HFFc6 (cell line): ENCODE results near the gene TNFRSF19. TPM values are rescaled to one million over a fixed set of nuclear protein-coding genes. Genes with fewer than 3 reads are reported as not detected.

Source experiments
- DNase-seq: peaks from one replicate; pipeline ENCODE4 v3.0.0-alpha.2; 2018
- H3K27ac Mint-ChIP-seq: 2 replicates; pipeline ENCODE4 v1.8.0; 2020; ENCODE audit warnings: mild to moderate bottlenecking, mixed read lengths
- H3K27me3 Mint-ChIP-seq: 2 replicates; pipeline ENCODE4 v1.8.0; 2021; ENCODE audit warnings: mild to moderate bottlenecking, moderate library complexity, mixed read lengths; ENCODE audit not compliant: insufficient read depth
- H3K36me3 Mint-ChIP-seq: 2 replicates; pipeline ENCODE4 v1.8.0; 2021; ENCODE audit warnings: low read depth, mixed read lengths
- H3K4me1 Mint-ChIP-seq: 2 replicates; pipeline ENCODE4 v1.8.0; 2020; ENCODE audit warnings: low read depth, mixed read lengths
- H3K4me3 Mint-ChIP-seq: 2 replicates; pipeline ENCODE4 v1.8.0; 2020; ENCODE audit warnings: mild to moderate bottlenecking, moderate library complexity, mixed read lengths
- H3K9me3 Mint-ChIP-seq: 2 replicates; pipeline ENCODE4 v1.8.0; 2020; ENCODE audit warnings: mild to moderate bottlenecking, mixed read lengths
- CTCF ChIP-seq: fragments of 200-600 bp; sonication (generic); IDR thresholded peaks from 2 replicates; pipeline ENCODE4 v1.5.0; 2021; ENCODE audit warnings: antibody characterized with exemption, mild to moderate bottlenecking
- total RNA-seq, 6 experiments: library from RNA; stranded (reverse); fragmentation: NEBNext Ultra II Directional; extraction: Animal tissue kit (Norgen Biotek cat#: 25700); gene quantifications; 2 replicates in 1 of 6; 3 replicates in 5 of 6; pipeline ENCODE4 v1.2.3, GENCODE V29; 2021

The TNFRSF19 gene
- total RNA-seq, 6 experiments from 2014 or later: 5.9 to 10.1 (median 8.7) TPM

DNA sequence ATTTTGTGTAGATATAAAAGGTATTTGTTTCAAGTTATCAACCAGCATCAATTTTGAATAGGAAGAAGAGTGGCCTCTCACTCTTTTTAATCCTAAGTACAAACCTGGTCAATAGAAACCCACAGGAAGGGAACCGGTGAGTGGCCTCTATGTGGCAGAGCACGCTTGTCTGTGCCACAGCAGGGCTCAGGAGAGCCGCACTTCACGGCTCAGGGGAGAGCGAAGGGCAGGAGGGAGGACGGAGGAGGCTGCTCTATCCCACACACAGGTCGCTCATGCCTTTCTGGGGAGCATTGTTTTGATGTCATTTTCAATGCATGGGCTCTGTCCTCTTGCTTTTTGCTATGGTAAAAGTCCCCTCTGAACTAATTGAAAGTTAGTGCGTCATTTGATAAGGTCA, 57.2 kb downstream of the TNFRSF19 start:
- Mint-ChIP-seq H3K36me3 (peaks cover 27% of the 10 kb centered on the region), H3K4me1 (peaks cover 14% of the 10 kb centered on the region)

DNA sequence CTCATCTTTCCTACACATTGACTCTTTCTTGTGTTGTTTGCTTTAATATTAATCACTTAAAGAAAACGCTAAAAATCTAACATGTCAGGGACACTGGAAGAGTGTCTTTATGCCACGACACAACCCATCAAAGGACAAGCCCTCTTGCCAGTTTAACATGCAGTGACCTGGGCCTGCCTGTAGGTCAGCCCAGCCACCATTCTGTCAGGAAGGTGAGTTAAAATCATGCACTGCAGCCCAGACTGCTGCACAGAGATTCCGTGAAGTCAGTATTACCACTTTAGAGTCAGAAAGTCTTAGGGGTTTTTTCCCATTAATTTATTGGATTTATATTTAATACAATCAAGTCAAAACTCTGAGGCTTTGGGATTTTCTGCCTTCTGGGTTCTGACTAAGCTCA, 58.0 kb downstream of the TNFRSF19 start:
- Mint-ChIP-seq H3K27me3 (no peaks in the 10 kb centered on the region; the same call in 1 of the 2 replicates), H3K27ac (no peak overlapping the region), H3K4me3 (no peak overlapping the region), H3K36me3 (peaks cover 22% of the 10 kb centered on the region), H3K9me3 (peaks cover 4% of the 10 kb centered on the region; the same call in 1 of the 2 replicates), H3K4me1 (peaks cover 19% of the 10 kb centered on the region)
- DNase-seq: no peak
- no peak for TF ChIP-seq CTCF

More for the DNA sequence above, 57.2 kb downstream of the TNFRSF19 start:
- no peak overlapping the region for H3K27ac Mint-ChIP-seq
- peaks cover 4% of the 10 kb centered on the region; the same call in 1 of the 2 replicates for H3K9me3 Mint-ChIP-seq
- no peak for DNase-seq
- no peak overlapping the region for H3K4me3 Mint-ChIP-seq
- no peak for TF ChIP-seq CTCF
- no peaks in the 10 kb centered on the region; the same call in 1 of the 2 replicates for H3K27me3 Mint-ChIP-seq

DNA sequence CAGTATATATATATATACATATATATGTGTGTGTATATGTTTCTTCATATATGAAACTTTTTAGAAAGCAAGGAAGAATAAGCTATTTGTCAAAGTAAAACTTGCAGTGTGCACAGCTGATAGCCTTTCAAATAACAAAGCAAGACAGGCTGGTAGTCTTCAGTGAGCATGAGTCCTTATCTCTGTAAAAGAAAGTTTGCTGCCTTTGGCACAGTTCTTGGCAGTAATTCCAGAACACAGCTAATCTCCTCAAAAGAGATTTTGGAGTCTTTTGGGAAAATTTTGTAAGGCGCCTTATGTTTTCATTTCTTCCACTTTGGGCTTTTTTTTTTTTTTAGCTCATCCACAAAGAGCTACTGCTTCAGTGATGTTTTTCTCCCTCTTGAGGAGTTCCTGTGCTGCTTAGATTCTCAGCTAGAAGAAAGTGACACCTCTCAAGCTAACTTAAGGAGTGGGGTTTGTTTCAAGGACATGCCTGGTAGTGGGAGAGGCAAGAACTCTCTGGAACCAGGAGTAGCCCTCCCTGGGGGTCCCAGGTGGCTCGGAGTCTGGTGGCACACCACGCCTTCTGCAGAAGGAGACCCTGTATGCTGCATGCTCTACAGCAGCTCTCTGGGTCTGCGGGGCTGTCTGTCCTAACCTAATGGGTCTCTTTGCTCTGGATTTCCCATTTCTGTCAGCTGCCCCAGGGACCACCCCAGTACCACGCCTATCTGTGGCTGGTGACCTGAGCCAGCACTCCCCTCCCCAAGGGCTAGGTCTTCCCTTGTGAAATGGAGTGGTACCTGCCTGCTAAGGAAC, 58.8 kb downstream of the TNFRSF19 start:
- H3K4me1 Mint-ChIP-seq: peaks cover 19% of the 10 kb centered on the region
- no peak for TF ChIP-seq CTCF
- no peak for DNase-seq
- H3K27ac Mint-ChIP-seq: no peak overlapping the region
- H3K9me3 Mint-ChIP-seq: peaks cover 3% of the 10 kb centered on the region; the same call in 1 of the 2 replicates
- H3K27me3 Mint-ChIP-seq: no peaks in the 10 kb centered on the region; the same call in 1 of the 2 replicates
- H3K36me3 Mint-ChIP-seq: peaks cover 15% of the 10 kb centered on the region
- no peak overlapping the region for H3K4me3 Mint-ChIP-seq

DNA sequence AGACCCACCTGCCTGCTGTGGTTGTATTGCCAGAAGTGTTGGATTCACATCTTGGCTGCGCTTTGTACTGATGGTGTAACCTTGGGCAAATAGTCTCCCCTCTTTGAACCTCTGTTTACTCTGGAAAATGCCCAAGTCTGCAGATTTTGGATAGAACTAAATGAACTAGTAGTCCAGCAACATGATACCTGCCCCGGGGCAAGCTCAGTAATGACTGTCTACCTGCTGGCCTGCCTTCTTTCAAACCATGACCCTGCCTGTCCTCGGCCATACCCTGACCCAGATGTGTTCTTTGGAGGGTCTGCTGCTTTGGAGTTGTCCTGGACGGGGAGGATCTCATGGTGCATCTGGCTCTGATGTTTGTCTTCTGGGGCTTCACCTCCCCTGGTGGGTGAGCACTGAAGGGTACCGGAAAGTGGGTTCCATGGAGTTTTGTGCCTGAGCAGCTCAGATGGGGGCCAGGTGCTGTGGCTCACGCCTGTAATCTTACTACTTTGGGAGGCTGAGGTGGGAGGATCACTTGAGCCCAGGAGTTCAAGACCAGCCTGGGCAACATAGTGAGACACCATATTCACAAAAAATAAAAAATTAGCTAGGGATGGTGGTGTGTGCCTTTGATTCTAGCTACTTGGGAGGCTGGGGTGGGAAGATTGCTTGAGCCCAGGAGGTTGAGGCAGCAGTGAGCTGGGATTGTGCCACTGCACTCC, 59.5 kb downstream of the TNFRSF19 start:
- no peak for DNase-seq
- Mint-ChIP-seq H3K36me3 (peaks cover 12% of the 10 kb centered on the region), H3K27me3 (no peaks in the 10 kb centered on the region; the same call in 1 of the 2 replicates), H3K4me3 (no peak overlapping the region), H3K4me1 (peaks cover 19% of the 10 kb centered on the region), H3K27ac (no peak overlapping the region), H3K9me3 (no peaks in the 10 kb centered on the region)
- no peak for TF ChIP-seq CTCF

GRCh38 chr13:23630349-23631093, 60.3 kb downstream of the TNFRSF19 start:
- H3K9me3 Mint-ChIP-seq: no peaks in the 10 kb centered on the region
- no peak overlapping the region for H3K27ac Mint-ChIP-seq
- TF ChIP-seq CTCF: no peak
- H3K4me1 Mint-ChIP-seq: peaks cover 19% of the 10 kb centered on the region
- H3K27me3 Mint-ChIP-seq: no peaks in the 10 kb centered on the region; the same call in 1 of the 2 replicates
- H3K36me3 Mint-ChIP-seq: peaks cover 12% of the 10 kb centered on the region
- no peak for DNase-seq
- H3K4me3 Mint-ChIP-seq: no peak overlapping the region
